GM23338 (cell line): ENCODE results near the gene GALK1. TPM values are rescaled to one million over a fixed set of nuclear protein-coding genes. Genes with fewer than 3 reads are reported as not detected.

Experiments used
- ATAC-seq: fragments of 200-7000 bp; cut with Tn5 transposase; 3 replicates; pipeline ENCODE4 v1.9.1; 2020
- DNase-seq: peaks from one replicate; pipeline ENCODE4 v3.0.0-alpha.2; 2015; ENCODE audit warnings: low spot score
- H2AFZ ChIP-seq: fragments of 200-600 bp; sonication (generic); 2 replicates; pipeline ENCODE4 v1.8.0; 2016; ENCODE audit warnings: antibody characterized with exemption, mild to moderate bottlenecking, moderate library complexity
- H3F3A ChIP-seq: fragments of 200-600 bp; sonication (generic); replicated peaks from 2 replicates; pipeline ENCODE4 v1.8.0; 2017; ENCODE audit warnings: antibody characterized with exemption, mixed run types, low read depth
- H3K27ac ChIP-seq: fragments of 200-600 bp; sonication (generic); 2 replicates; pipeline ENCODE4 v1.6.1; 2016; ENCODE audit warnings: low read depth
- H3K27me3 ChIP-seq: fragments of 200-600 bp; sonication (generic); 2 replicates; pipeline ENCODE4 v1.8.0; 2016; ENCODE audit warnings: mild to moderate bottlenecking, mixed run types, moderate library complexity; ENCODE audit not compliant: insufficient read depth
- H3K36me3 ChIP-seq: fragments of 200-600 bp; sonication (generic); 2 replicates; pipeline ENCODE4 v1.8.0; 2016; ENCODE audit warnings: mild to moderate bottlenecking; ENCODE audit not compliant: insufficient read depth
- H3K4me1 ChIP-seq: fragments of 200-600 bp; sonication (generic); 2 replicates; pipeline ENCODE4 v1.8.0; 2016; ENCODE audit warnings: mild to moderate bottlenecking, moderate library complexity; ENCODE audit not compliant: insufficient read depth
- H3K4me2 ChIP-seq: fragments of 200-600 bp; sonication (generic); 2 replicates; pipeline ENCODE4 v1.7.1; 2017; ENCODE audit warnings: mixed run types
- H3K4me3 ChIP-seq: fragments of 200-600 bp; sonication (generic); 2 replicates; pipeline ENCODE4 v1.6.1; 2016; ENCODE audit warnings: mixed run types
- H3K79me2 ChIP-seq: fragments of 200-600 bp; sonication (generic); replicated peaks from 2 replicates; pipeline ENCODE4 v1.8.0; 2017; ENCODE audit warnings: mild to moderate bottlenecking; ENCODE audit not compliant: insufficient read depth
- H3K9me2 ChIP-seq: fragments of 200-600 bp; sonication (generic); 2 replicates; pipeline ENCODE4 v1.8.0; 2017; ENCODE audit not compliant: insufficient read depth
- H4K20me1 ChIP-seq: fragments of 200-600 bp; sonication (generic); replicated peaks from 2 replicates; pipeline ENCODE4 v1.8.0; 2017; ENCODE audit warnings: mild to moderate bottlenecking; ENCODE audit not compliant: insufficient read depth
- H3K27ac Mint-ChIP-seq: 2 replicates; pipeline ENCODE4 v1.8.0; 2020; ENCODE audit warnings: inconsistent platforms, mild to moderate bottlenecking, moderate library complexity, mixed read lengths
- H3K27me3 Mint-ChIP-seq: 3 replicates; pipeline ENCODE4 v1.8.0; 2022; ENCODE audit warnings: low read depth, mild to moderate bottlenecking, moderate library complexity, mixed read lengths, inconsistent platforms; ENCODE audit not compliant: insufficient read depth, poor library complexity
- H3K36me3 Mint-ChIP-seq: 3 replicates; pipeline ENCODE4 v1.8.0; 2021; ENCODE audit warnings: low read depth, mild to moderate bottlenecking, inconsistent platforms, moderate library complexity, mixed read lengths
- H3K4me1 Mint-ChIP-seq: 3 replicates; pipeline ENCODE4 v1.8.0; 2020; ENCODE audit warnings: mild to moderate bottlenecking, inconsistent platforms, mixed read lengths
- H3K4me3 Mint-ChIP-seq: 3 replicates; pipeline ENCODE4 v1.8.0; 2021; ENCODE audit warnings: moderate library complexity, mild to moderate bottlenecking, inconsistent platforms, mixed read lengths
- H3K9me3 Mint-ChIP-seq: 3 replicates; pipeline ENCODE4 v1.8.0; 2020; ENCODE audit warnings: moderate library complexity, mild to moderate bottlenecking, inconsistent platforms, mixed read lengths
- EZH2 ChIP-seq: fragments of 200-600 bp; sonication (generic); IDR thresholded peaks from one replicate; pipeline ENCODE4 v1.8.0; 2017; ENCODE audit warnings: antibody characterized with exemption, mild to moderate bottlenecking, low read depth; ENCODE audit not compliant: unreplicated experiment
- JUNB ChIP-seq: IDR thresholded peaks from one replicate; pipeline ENCODE4 v1.6.1; 2016; ENCODE audit warnings: antibody characterized with exemption; ENCODE audit not compliant: unreplicated experiment
- ZNF114 ChIP-seq: fragments of 250-450 bp; sonication (Bioruptor Pico); IDR thresholded peaks from 2 replicates; pipeline ENCODE4 v1.5.0; 2020; ENCODE audit warnings: mild to moderate bottlenecking, moderate library complexity
- ZNF331 ChIP-seq: fragments of 250-450 bp; sonication (Bioruptor Pico); IDR thresholded peaks from 2 replicates; pipeline ENCODE4 v1.5.0; 2020; ENCODE audit warnings: low read depth, mild to moderate bottlenecking, moderate library complexity
- polyA plus RNA-seq: library from polyadenylated mRNA; unstranded; fragments of >200 nt; fragmentation: Nextera tagmentation; extraction: Ambion mirVana; gene quantifications from 2 replicates; pipeline ENCODE4 v1.2.1, GENCODE V29; 2016
- total RNA-seq: library from RNA; depleted of rRNA; stranded (reverse); fragments of >200 nt; shearing (Covaris generic); gene quantifications from 2 replicates; pipeline ENCODE4 v1.2.3, GENCODE V29; 2014
- TF ChIP-seq, protein P1 (sequence below), 2 experiments: fragments of 200-600 bp in 1 of 2; sonication (generic) in 1 of 2; conservative IDR thresholded peaks; 2 replicates each; pipeline versions ENCODE4 v1.5.1 to v1.6.1; 2016 to 2017; ENCODE audit warnings: antibody characterized with exemption in 2 of 2, low read depth in 2 of 2, mild to moderate bottlenecking in 2 of 2, moderate library complexity in 1 of 2
- TF ChIP-seq, protein P2 (sequence below): fragments of 250-450 bp; sonication (Bioruptor Pico); IDR thresholded peaks from 2 replicates; pipeline ENCODE4 v1.5.0; 2020; ENCODE audit warnings: mild to moderate bottlenecking, moderate library complexity
- TF ChIP-seq, protein P3 (sequence below): IDR thresholded peaks from one replicate; pipeline ENCODE4 v1.6.1; 2018; ENCODE audit warnings: antibody characterized with exemption; ENCODE audit not compliant: unreplicated experiment
- TF ChIP-seq, protein P4 (sequence below): IDR thresholded peaks from 2 replicates; pipeline ENCODE4 v1.6.1; 2016; ENCODE audit warnings: antibody characterized with exemption

Gene GALK1
- total and polyA plus RNA-seq, 2 experiments from 2014 or later: 30.5 to 31.7 TPM

DNA sequence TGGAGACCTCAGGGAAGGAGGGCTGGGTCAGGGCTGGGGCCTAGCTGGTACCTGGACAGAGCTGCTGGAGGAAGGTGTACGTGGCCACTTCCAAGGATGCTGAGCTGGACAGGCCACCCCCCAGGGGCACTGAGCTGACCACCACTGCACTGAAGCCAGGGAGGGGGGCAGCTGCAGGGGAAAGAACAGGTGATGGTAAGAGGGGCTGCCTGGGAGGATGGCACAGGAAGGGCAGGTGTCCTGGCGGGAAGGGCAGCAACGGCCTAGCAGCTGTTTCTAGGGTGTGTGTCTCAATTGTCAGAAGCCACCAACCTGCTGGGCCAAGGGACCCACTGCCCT lies 1.8 kb downstream of the GALK1 start:
- Mint-ChIP-seq H3K36me3 (no peaks in the 10 kb centered on the region; the same call in 2 of the 3 replicates), H3K9me3 (no peaks in the 10 kb centered on the region; the same call in 2 of the 3 replicates), H3K27me3 (peaks cover 14% of the 10 kb centered on the region), H3K4me3 (no peak overlapping the region), H3K4me1 (peaks cover 12% of the 10 kb centered on the region), H3K27ac (no peak overlapping the region)
- DNase-seq (no peak), ATAC-seq (no peak)
- Histone ChIP-seq H2AFZ (no peak overlapping the region), H3K36me3 (no peaks in the 10 kb centered on the region), H3K4me2 (no peak overlapping the region), H4K20me1 (0 out of 2 replicates have a peak, but pooled peaks cover 3% of the 10 kb centered on the region), H3K9me2 (no peaks in the 10 kb centered on the region), H3K27me3 (no peaks in the 10 kb centered on the region), H3K79me2 (no peaks in the 10 kb centered on the region), H3K4me1 (peaks cover 3% of the 10 kb centered on the region; the same call in 1 of the 2 replicates), H3K4me3 (no peak overlapping the region), H3K27ac (no peak overlapping the region), H3F3A (peaks cover 4% of the 10 kb centered on the region)
- TF ChIP-seq, protein P1, sequence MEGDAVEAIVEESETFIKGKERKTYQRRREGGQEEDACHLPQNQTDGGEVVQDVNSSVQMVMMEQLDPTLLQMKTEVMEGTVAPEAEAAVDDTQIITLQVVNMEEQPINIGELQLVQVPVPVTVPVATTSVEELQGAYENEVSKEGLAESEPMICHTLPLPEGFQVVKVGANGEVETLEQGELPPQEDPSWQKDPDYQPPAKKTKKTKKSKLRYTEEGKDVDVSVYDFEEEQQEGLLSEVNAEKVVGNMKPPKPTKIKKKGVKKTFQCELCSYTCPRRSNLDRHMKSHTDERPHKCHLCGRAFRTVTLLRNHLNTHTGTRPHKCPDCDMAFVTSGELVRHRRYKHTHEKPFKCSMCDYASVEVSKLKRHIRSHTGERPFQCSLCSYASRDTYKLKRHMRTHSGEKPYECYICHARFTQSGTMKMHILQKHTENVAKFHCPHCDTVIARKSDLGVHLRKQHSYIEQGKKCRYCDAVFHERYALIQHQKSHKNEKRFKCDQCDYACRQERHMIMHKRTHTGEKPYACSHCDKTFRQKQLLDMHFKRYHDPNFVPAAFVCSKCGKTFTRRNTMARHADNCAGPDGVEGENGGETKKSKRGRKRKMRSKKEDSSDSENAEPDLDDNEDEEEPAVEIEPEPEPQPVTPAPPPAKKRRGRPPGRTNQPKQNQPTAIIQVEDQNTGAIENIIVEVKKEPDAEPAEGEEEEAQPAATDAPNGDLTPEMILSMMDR (conservative IDR thresholded peaks at IDR 0.05; ENCODE audit: low read depth in 2 of 2): no peak
- TF ChIP-seq ZNF114 (CRISPR knock-in tag): no peak
- TF ChIP-seq, protein P2, sequence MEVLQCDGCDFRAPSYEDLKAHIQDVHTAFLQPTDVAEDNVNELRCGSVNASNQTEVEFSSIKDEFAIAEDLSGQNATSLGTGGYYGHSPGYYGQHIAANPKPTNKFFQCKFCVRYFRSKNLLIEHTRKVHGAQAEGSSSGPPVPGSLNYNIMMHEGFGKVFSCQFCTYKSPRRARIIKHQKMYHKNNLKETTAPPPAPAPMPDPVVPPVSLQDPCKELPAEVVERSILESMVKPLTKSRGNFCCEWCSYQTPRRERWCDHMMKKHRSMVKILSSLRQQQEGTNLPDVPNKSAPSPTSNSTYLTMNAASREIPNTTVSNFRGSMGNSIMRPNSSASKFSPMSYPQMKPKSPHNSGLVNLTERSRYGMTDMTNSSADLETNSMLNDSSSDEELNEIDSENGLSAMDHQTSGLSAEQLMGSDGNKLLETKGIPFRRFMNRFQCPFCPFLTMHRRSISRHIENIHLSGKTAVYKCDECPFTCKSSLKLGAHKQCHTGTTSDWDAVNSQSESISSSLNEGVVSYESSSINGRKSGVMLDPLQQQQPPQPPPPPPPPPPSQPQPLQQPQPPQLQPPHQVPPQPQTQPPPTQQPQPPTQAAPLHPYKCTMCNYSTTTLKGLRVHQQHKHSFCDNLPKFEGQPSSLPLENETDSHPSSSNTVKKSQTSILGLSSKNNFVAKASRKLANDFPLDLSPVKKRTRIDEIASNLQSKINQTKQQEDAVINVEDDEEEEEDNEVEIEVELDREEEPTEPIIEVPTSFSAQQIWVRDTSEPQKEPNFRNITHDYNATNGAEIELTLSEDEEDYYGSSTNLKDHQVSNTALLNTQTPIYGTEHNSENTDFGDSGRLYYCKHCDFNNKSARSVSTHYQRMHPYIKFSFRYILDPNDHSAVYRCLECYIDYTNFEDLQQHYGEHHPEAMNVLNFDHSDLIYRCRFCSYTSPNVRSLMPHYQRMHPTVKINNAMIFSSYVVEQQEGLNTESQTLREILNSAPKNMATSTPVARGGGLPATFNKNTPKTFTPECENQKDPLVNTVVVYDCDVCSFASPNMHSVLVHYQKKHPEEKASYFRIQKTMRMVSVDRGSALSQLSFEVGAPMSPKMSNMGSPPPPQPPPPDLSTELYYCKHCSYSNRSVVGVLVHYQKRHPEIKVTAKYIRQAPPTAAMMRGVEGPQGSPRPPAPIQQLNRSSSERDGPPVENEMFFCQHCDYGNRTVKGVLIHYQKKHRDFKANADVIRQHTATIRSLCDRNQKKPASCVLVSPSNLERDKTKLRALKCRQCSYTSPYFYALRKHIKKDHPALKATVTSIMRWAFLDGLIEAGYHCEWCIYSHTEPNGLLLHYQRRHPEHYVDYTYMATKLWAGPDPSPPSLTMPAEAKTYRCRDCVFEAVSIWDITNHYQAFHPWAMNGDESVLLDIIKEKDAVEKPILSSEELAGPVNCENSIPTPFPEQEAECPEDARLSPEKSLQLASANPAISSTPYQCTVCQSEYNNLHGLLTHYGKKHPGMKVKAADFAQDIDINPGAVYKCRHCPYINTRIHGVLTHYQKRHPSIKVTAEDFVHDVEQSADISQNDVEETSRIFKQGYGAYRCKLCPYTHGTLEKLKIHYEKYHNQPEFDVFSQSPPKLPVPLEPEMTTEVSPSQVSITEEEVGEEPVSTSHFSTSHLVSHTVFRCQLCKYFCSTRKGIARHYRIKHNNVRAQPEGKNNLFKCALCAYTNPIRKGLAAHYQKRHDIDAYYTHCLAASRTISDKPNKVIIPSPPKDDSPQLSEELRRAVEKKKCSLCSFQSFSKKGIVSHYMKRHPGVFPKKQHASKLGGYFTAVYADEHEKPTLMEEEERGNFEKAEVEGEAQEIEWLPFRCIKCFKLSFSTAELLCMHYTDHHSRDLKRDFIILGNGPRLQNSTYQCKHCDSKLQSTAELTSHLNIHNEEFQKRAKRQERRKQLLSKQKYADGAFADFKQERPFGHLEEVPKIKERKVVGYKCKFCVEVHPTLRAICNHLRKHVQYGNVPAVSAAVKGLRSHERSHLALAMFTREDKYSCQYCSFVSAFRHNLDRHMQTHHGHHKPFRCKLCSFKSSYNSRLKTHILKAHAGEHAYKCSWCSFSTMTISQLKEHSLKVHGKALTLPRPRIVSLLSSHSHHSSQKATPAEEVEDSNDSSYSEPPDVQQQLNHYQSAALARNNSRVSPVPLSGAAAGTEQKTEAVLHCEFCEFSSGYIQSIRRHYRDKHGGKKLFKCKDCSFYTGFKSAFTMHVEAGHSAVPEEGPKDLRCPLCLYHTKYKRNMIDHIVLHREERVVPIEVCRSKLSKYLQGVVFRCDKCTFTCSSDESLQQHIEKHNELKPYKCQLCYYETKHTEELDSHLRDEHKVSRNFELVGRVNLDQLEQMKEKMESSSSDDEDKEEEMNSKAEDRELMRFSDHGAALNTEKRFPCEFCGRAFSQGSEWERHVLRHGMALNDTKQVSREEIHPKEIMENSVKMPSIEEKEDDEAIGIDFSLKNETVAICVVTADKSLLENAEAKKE: no peak
- TF ChIP-seq, protein P3, sequence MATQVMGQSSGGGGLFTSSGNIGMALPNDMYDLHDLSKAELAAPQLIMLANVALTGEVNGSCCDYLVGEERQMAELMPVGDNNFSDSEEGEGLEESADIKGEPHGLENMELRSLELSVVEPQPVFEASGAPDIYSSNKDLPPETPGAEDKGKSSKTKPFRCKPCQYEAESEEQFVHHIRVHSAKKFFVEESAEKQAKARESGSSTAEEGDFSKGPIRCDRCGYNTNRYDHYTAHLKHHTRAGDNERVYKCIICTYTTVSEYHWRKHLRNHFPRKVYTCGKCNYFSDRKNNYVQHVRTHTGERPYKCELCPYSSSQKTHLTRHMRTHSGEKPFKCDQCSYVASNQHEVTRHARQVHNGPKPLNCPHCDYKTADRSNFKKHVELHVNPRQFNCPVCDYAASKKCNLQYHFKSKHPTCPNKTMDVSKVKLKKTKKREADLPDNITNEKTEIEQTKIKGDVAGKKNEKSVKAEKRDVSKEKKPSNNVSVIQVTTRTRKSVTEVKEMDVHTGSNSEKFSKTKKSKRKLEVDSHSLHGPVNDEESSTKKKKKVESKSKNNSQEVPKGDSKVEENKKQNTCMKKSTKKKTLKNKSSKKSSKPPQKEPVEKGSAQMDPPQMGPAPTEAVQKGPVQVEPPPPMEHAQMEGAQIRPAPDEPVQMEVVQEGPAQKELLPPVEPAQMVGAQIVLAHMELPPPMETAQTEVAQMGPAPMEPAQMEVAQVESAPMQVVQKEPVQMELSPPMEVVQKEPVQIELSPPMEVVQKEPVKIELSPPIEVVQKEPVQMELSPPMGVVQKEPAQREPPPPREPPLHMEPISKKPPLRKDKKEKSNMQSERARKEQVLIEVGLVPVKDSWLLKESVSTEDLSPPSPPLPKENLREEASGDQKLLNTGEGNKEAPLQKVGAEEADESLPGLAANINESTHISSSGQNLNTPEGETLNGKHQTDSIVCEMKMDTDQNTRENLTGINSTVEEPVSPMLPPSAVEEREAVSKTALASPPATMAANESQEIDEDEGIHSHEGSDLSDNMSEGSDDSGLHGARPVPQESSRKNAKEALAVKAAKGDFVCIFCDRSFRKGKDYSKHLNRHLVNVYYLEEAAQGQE: no peak
- TF ChIP-seq JUNB: no peak
- TF ChIP-seq, protein P4, sequence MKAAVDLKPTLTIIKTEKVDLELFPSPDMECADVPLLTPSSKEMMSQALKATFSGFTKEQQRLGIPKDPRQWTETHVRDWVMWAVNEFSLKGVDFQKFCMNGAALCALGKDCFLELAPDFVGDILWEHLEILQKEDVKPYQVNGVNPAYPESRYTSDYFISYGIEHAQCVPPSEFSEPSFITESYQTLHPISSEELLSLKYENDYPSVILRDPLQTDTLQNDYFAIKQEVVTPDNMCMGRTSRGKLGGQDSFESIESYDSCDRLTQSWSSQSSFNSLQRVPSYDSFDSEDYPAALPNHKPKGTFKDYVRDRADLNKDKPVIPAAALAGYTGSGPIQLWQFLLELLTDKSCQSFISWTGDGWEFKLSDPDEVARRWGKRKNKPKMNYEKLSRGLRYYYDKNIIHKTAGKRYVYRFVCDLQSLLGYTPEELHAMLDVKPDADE: no peak
- no peak for TF ChIP-seq EZH2
- TF ChIP-seq ZNF331 (CRISPR knock-in tag): no peak
